GM10847 (cell line): ENCODE data around the gene HOXA10.

Experiments used
- POLR2A ChIP-seq: IDR thresholded peaks from 2 replicates; pipeline ENCODE4 v1.6.1; 2011; ENCODE audit not compliant: insufficient read length; ENCODE audit errors: extremely low read depth

Gene HOXA10

GRCh38 chr7:27154369-27154768 lies 19.8 kb downstream of the HOXA10 start:
- no peak for TF ChIP-seq POLR2A

GRCh38 chr7:27153526-27153925 lies 20.6 kb downstream of the HOXA10 start:
- TF ChIP-seq POLR2A = no peak

- TF ChIP-seq POLR2A = no peak
Observed at GRCh38 chr7:27152816-27153442, 21.2 kb downstream of the HOXA10 start.

GRCh38 chr7:27151931-27152815 lies 21.9 kb downstream of the HOXA10 start, which contains the start of gene HOXA3:
TSS of gene HOXA3 (minus strand) at chr7:27152583. CDS start at chr7:27110640, 41,943 bp downstream.
- no peak for TF ChIP-seq POLR2A

GRCh38 chr7:27151341-27151930 lies 22.7 kb downstream of the HOXA10 start:
- TF ChIP-seq POLR2A = no peak

- no peak for TF ChIP-seq POLR2A
Observed at GRCh38 chr7:27150568-27151340, 23.4 kb downstream of the HOXA10 start.

GRCh38 chr7:27149842-27150567 lies 24.1 kb downstream of the HOXA10 start:
- no peak for TF ChIP-seq POLR2A

- TF ChIP-seq POLR2A = no peak
Observed at GRCh38 chr7:27148756-27149641, 25.1 kb downstream of the HOXA10 start.

- TF ChIP-seq POLR2A = no peak
Observed at GRCh38 chr7:27148031-27148755, 25.9 kb downstream of the HOXA10 start.

GRCh38 chr7:27147199-27148030 lies 26.7 kb downstream of the HOXA10 start, which contains the start of gene HOXA6:
TSS of gene HOXA6 (minus strand) at chr7:27147774. CDS start at chr7:27147749, 25 bp downstream.
- no peak for TF ChIP-seq POLR2A

- no peak for TF ChIP-seq POLR2A
Observed at GRCh38 chr7:27146491-27147198, 27.5 kb downstream of the HOXA10 start.
